HepG2 (cell line): ENCODE measurements around the gene MRPL18. TPM values are rescaled to one million over a fixed set of nuclear protein-coding genes. Genes with fewer than 3 reads are reported as not detected.

Source experiments
- AKAP8 ChIP-seq: sonication (generic); formaldehyde crosslinking; IDR thresholded peaks from 2 replicates; pipeline ENCODE4 v1.5.1; 2020; ENCODE audit warnings: mild to moderate bottlenecking, missing genetic modification reagents
- BCL3 ChIP-seq: sonication (generic); formaldehyde crosslinking; IDR thresholded peaks from 2 replicates; pipeline ENCODE4 v1.5.1; 2020; ENCODE audit warnings: mild to moderate bottlenecking, missing genetic modification reagents, moderate library complexity
- DNMT3B ChIP-seq: conservative IDR thresholded peaks from 2 replicates; pipeline ENCODE4 v1.6.1; 2016; ENCODE audit warnings: missing biosample characterization, control low read depth
- E2F1 ChIP-seq: sonication (generic); formaldehyde crosslinking; IDR thresholded peaks from 2 replicates; pipeline ENCODE4 v1.5.0; 2020; ENCODE audit warnings: missing genetic modification reagents
- HNF4A ChIP-seq: sonication (generic); formaldehyde crosslinking; IDR thresholded peaks from 2 replicates; pipeline ENCODE4 v1.4.0; 2020; ENCODE audit warnings: missing genetic modification reagents
- HNRNPUL1 ChIP-seq: fragments of 200-400 bp; formaldehyde crosslinking; IDR thresholded peaks from 2 replicates; pipeline ENCODE4 v1.6.1; 2017; ENCODE audit warnings: low read depth, mild to moderate bottlenecking, low read length, moderate library complexity
- MTF1 ChIP-seq: sonication (generic); formaldehyde crosslinking; IDR thresholded peaks from 2 replicates; pipeline ENCODE4 v1.5.0; 2020; ENCODE audit warnings: missing genetic modification reagents
- PBX3 ChIP-seq: sonication (generic); formaldehyde crosslinking; IDR thresholded peaks from 2 replicates; pipeline ENCODE4 v1.8.1; 2023; ENCODE audit warnings: missing genetic modification reagents, inconsistent platforms, borderline replicate concordance
- PLSCR1 ChIP-seq: sonication (generic); formaldehyde crosslinking; IDR thresholded peaks from 2 replicates; pipeline ENCODE4 v1.5.0; 2020; ENCODE audit warnings: missing genetic modification reagents, mild to moderate bottlenecking, borderline replicate concordance
- RFXAP ChIP-seq: sonication (generic); formaldehyde crosslinking; IDR thresholded peaks from 2 replicates; pipeline ENCODE4 v1.4.0; 2020; ENCODE audit warnings: missing genetic modification reagents, borderline replicate concordance
- TBP ChIP-seq: sonication (generic); formaldehyde crosslinking; IDR thresholded peaks from 2 replicates; pipeline ENCODE4 v1.5.0; 2020; ENCODE audit warnings: missing genetic modification reagents
- THAP8 ChIP-seq: sonication (generic); formaldehyde crosslinking; IDR thresholded peaks from 2 replicates; pipeline ENCODE4 v1.5.1; 2020; ENCODE audit warnings: missing genetic modification reagents, mild to moderate bottlenecking, borderline replicate concordance
- TRAFD1 ChIP-seq: sonication (generic); formaldehyde crosslinking; IDR thresholded peaks from 2 replicates; pipeline ENCODE4 v1.5.1; 2020; ENCODE audit warnings: missing genetic modification reagents, mild to moderate bottlenecking, borderline replicate concordance
- UBTF ChIP-seq: sonication (generic); formaldehyde crosslinking; IDR thresholded peaks from 2 replicates; pipeline ENCODE4 v1.4.0; 2020; ENCODE audit warnings: mild to moderate bottlenecking, missing genetic modification reagents
- ZNF329 ChIP-seq: sonication (generic); formaldehyde crosslinking; IDR thresholded peaks from 2 replicates; pipeline ENCODE4 v1.9.0; 2021; ENCODE audit warnings: low read depth, mild to moderate bottlenecking, missing genetic modification reagents
- ZNF740 ChIP-seq: sonication (generic); formaldehyde crosslinking; IDR thresholded peaks from 2 replicates; pipeline ENCODE4 v1.4.0; 2020; ENCODE audit warnings: missing genetic modification reagents
- ZNF775 ChIP-seq: sonication (generic); formaldehyde crosslinking; IDR thresholded peaks from 2 replicates; pipeline ENCODE4 v1.4.0; 2020; ENCODE audit warnings: missing genetic modification reagents, mild to moderate bottlenecking, moderate library complexity, borderline replicate concordance
- polyA plus RNA-seq, 8 experiments: library from polyadenylated mRNA; depleted of rRNA in 3 of 8; stranded (reverse) in 7 of 8; unstranded in 1 of 8; fragments of >200 nt; fragmentation: Illumina TruSeq in 4 of 8; extraction: Trizol in 4 of 8; gene quantifications; 2 replicates each; pipeline versions ENCODE4 v1.2.1 to v1.2.3, GENCODE V29; 2011 to 2016; ENCODE audit warnings: low read depth in 4 of 8, missing spikeins in 1 of 8, mixed read lengths in 1 of 8; ENCODE audit not compliant: insufficient read depth in 1 of 8
- total RNA-seq, 5 experiments: library from RNA; depleted of rRNA; stranded (reverse); fragments of >200 nt; fragmentation: Illumina TruSeq; extraction: Trizol; gene quantifications; 2 replicates each; pipeline ENCODE4 v1.2.3, GENCODE V29; 2016; ENCODE audit warnings: low read depth in 1 of 5

The MRPL18 gene
- total and polyA plus RNA-seq, 2 of the 13 experiments (the other 11 are each of a cell fraction or from before 2014, with no cell fraction given): 85.6 to 176 TPM

GRCh38 chr6:159788753-159789376 lies 1.4 kb upstream of the MRPL18 start (continued):
- TF ChIP-seq THAP8 (CRISPR knock-in tag) (no peak), RFXAP (CRISPR knock-in tag) (no peak), DNMT3B (CRISPR knock-in tag) (no peak), BCL3 (CRISPR knock-in tag) (no peak), PBX3 (CRISPR knock-in tag) (no peak), TRAFD1 (CRISPR knock-in tag) (no peak), AKAP8 (CRISPR knock-in tag) (0 out of 2 replicates have a peak, but pooled peaks have one; percentile 1), MTF1 (CRISPR knock-in tag) (no peak), ZNF740 (no peak), TBP (CRISPR knock-in tag) (0 out of 2 replicates have a peak, but pooled peaks have one; percentile 7), ZNF329 (CRISPR knock-in tag) (no peak), ZNF775 (CRISPR knock-in tag) (no peak), HNRNPUL1 (0 out of 2 replicates have a peak, but pooled peaks have one; percentile 37), PLSCR1 (peak; percentile 77; the same call in 1 of the 2 replicates), UBTF (peak; percentile 47; the same call in 1 of the 2 replicates), E2F1 (CRISPR knock-in tag) (no peak), HNF4A (CRISPR knock-in tag) (no peak)
